HepG2 (cell line): ENCODE data around the gene SLC31A2. TPM values are rescaled to one million over a fixed set of nuclear protein-coding genes. Genes with fewer than 3 reads are reported as not detected.

Source experiments
- ATF7-NPFF ChIP-seq: sonication (generic); formaldehyde crosslinking; IDR thresholded peaks from 2 replicates; pipeline ENCODE4 v1.8.1; 2023; ENCODE audit warnings: mild to moderate bottlenecking, low read depth, missing genetic modification reagents, moderate library complexity
- CAMTA2 ChIP-seq: sonication (generic); formaldehyde crosslinking; IDR thresholded peaks from 2 replicates; pipeline ENCODE4 v1.4.0; 2020; ENCODE audit warnings: mild to moderate bottlenecking, missing genetic modification reagents, borderline replicate concordance
- HNF1B ChIP-seq: sonication (generic); formaldehyde crosslinking; IDR thresholded peaks from 2 replicates; pipeline ENCODE4 v1.5.1; 2020; ENCODE audit warnings: mild to moderate bottlenecking, moderate library complexity, missing genetic modification reagents
- IRF9 ChIP-seq: sonication (generic); formaldehyde crosslinking; IDR thresholded peaks from 2 replicates; pipeline ENCODE4 v1.8.0; 2022; ENCODE audit warnings: missing genetic modification reagents, mild to moderate bottlenecking, borderline replicate concordance
- KAT2B ChIP-seq: fragments of 150-350 bp; IDR thresholded peaks from 2 replicates; pipeline ENCODE4 v1.6.1; 2014; ENCODE audit warnings: low read depth, low read length, borderline replicate concordance
- NFE2 ChIP-seq: sonication (generic); formaldehyde crosslinking; IDR thresholded peaks from 2 replicates; pipeline ENCODE4 v1.4.0; 2020; ENCODE audit warnings: missing genetic modification reagents
- SMAD3 ChIP-seq: sonication (generic); formaldehyde crosslinking; IDR thresholded peaks from 2 replicates; pipeline ENCODE4 v1.4.0; 2020; ENCODE audit warnings: missing genetic modification reagents
- STAG1 ChIP-seq: sonication (generic); formaldehyde crosslinking; IDR thresholded peaks from 2 replicates; pipeline ENCODE4 v1.4.0; 2020; ENCODE audit warnings: missing genetic modification reagents
- TFAP4 ChIP-seq: sonication (generic); IDR thresholded peaks from 2 replicates; pipeline ENCODE4 v1.6.1; 2016; ENCODE audit warnings: low read depth, borderline replicate concordance
- YEATS4 ChIP-seq: sonication (generic); formaldehyde crosslinking; IDR thresholded peaks from 2 replicates; pipeline ENCODE4 v1.4.0; 2020; ENCODE audit warnings: missing genetic modification reagents, borderline replicate concordance
- ZBTB10 ChIP-seq: sonication (generic); formaldehyde crosslinking; IDR thresholded peaks from 2 replicates; pipeline ENCODE4 v1.4.0; 2020; ENCODE audit warnings: missing genetic modification reagents, borderline replicate concordance
- ZMAT3 ChIP-seq: sonication (generic); formaldehyde crosslinking; conservative IDR thresholded peaks from 2 replicates; pipeline ENCODE4 v1.7.0; 2021; ENCODE audit warnings: missing genetic modification reagents
- ZNF343 ChIP-seq: sonication (generic); formaldehyde crosslinking; IDR thresholded peaks from 2 replicates; pipeline ENCODE4 v1.4.0; 2020; ENCODE audit warnings: mild to moderate bottlenecking, missing genetic modification reagents
- polyA plus RNA-seq, 8 experiments: library from polyadenylated mRNA; depleted of rRNA in 3 of 8; stranded (reverse) in 7 of 8; unstranded in 1 of 8; fragments of >200 nt; fragmentation: Illumina TruSeq in 4 of 8; extraction: Trizol in 4 of 8; gene quantifications; 2 replicates each; pipeline versions ENCODE4 v1.2.1 to v1.2.3, GENCODE V29; 2011 to 2016; ENCODE audit warnings: low read depth in 4 of 8, missing spikeins in 1 of 8, mixed read lengths in 1 of 8; ENCODE audit not compliant: insufficient read depth in 1 of 8
- total RNA-seq, 5 experiments: library from RNA; depleted of rRNA; stranded (reverse); fragments of >200 nt; fragmentation: Illumina TruSeq; extraction: Trizol; gene quantifications; 2 replicates each; pipeline ENCODE4 v1.2.3, GENCODE V29; 2016; ENCODE audit warnings: low read depth in 1 of 5
- TF ChIP-seq, protein P1 (sequence below): sonication (generic); formaldehyde crosslinking; IDR thresholded peaks from 2 replicates; pipeline ENCODE4 v1.5.0; 2020; ENCODE audit warnings: mild to moderate bottlenecking, low read depth, missing genetic modification reagents, borderline replicate concordance
- TF ChIP-seq, protein P2 (sequence below): sonication (generic); formaldehyde crosslinking; IDR thresholded peaks from 2 replicates; pipeline ENCODE4 v1.5.0; 2020; ENCODE audit warnings: missing genetic modification reagents

Gene SLC31A2
- total and polyA plus RNA-seq, 2 of the 13 experiments (the other 11 are each of a cell fraction or from before 2014, with no cell fraction given) = 9.3 to 10.2 TPM

- TF ChIP-seq ZMAT3 (no peak), YEATS4 (CRISPR knock-in tag) (peak; percentile 43; the same call in 1 of the 2 replicates), STAG1 (CRISPR knock-in tag) (peak; percentile 17), ATF7-NPFF (CRISPR knock-in tag) (peak; percentile 73; the same call in 1 of the 2 replicates), KAT2B (no peak), ZNF343 (CRISPR knock-in tag) (no peak), CAMTA2 (CRISPR knock-in tag) (no peak), IRF9 (CRISPR knock-in tag) (peak; percentile 22; the same call in 1 of the 2 replicates), ZBTB10 (peak; percentile 45; the same call in 1 of the 2 replicates), SMAD3 (no peak; the same call in 1 of the 2 replicates), NFE2 (CRISPR knock-in tag) (no peak), HNF1B (no peak), TFAP4 (peak; percentile 45; the same call in 1 of the 2 replicates)
- TF ChIP-seq, protein P1, sequence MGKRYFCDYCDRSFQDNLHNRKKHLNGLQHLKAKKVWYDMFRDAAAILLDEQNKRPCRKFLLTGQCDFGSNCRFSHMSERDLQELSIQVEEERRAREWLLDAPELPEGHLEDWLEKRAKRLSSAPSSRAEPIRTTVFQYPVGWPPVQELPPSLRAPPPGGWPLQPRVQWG (CRISPR knock-in tag) = no peak
- TF ChIP-seq, protein P2, sequence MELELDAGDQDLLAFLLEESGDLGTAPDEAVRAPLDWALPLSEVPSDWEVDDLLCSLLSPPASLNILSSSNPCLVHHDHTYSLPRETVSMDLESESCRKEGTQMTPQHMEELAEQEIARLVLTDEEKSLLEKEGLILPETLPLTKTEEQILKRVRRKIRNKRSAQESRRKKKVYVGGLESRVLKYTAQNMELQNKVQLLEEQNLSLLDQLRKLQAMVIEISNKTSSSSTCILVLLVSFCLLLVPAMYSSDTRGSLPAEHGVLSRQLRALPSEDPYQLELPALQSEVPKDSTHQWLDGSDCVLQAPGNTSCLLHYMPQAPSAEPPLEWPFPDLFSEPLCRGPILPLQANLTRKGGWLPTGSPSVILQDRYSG (CRISPR knock-in tag) = no peak
Measured at GRCh38 chr9:113150670-113151611, at the start of gene SLC31A2 (continued).
